Neural progenitor cell (in vitro differentiated cells): Measurements from ENCODE around the gene RAB27A.

ENCODE experiments used
- CTCF ChIP-seq: fragments of 200-600 bp; sonication (generic); IDR thresholded peaks from 2 replicates; pipeline ENCODE4 v1.5.1; 2017; ENCODE audit warnings: antibody characterized with exemption, mild to moderate bottlenecking
- EZH2 ChIP-seq: fragments of 200-600 bp; sonication (generic); IDR thresholded peaks from 2 replicates; pipeline ENCODE4 v1.6.1; 2017; ENCODE audit warnings: antibody characterized with exemption, mild to moderate bottlenecking, moderate library complexity
- EZH2phosphoT487 ChIP-seq: fragments of 200-600 bp; sonication (generic); IDR thresholded peaks from 2 replicates; pipeline ENCODE4 v1.6.1; 2017; ENCODE audit warnings: antibody characterized with exemption

DNA sequence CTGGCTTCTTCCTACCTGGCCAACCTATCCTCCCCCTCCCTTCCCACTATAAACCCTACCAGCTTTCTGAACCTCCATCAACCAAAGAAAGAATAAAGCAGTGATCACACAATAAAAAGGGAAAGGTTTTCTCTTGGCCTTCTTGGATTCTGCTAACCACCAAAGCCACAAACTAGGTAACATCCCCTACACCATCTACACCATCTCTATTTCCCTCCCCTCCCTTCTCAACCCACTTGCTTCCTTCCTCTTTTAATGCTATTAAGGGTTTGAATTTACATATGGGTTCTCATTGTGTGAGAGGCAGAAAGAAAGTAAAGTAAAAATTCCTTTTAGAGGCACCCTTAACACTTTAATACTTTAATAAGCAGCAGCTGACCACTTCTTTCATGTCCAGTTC, 67.0 kb downstream of the RAB27A start:
- TF ChIP-seq CTCF (no peak), EZH2 (no peak), EZH2phosphoT487 (no peak)
